Left renal cortex interstitium (tissue), 4 donors: ENCODE results near the gene ANKRD44. TPM values are rescaled to one million over a fixed set of nuclear protein-coding genes. Genes with fewer than 3 reads are reported as not detected.

Experiments used
- DNase-seq, 4 donors: peaks; one replicate each; pipeline ENCODE4 v3.0.0-alpha.2; 2013; ENCODE audit warnings: low read depth in 4 of 4, low spot score in 2 of 4, missing footprints in 1 of 4
- polyA plus RNA-seq, 4 donors: library from polyadenylated mRNA; unstranded; fragments of 120-200 nt; gene quantifications; one replicate each; pipeline ENCODE4 v1.2.1, GENCODE V29; 2013; ENCODE audit not compliant: insufficient read length in 4 of 4

Gene ANKRD44
- polyA plus RNA-seq, 4 donors: 9.8 to 15.7 (median 12.6) TPM

DNA sequence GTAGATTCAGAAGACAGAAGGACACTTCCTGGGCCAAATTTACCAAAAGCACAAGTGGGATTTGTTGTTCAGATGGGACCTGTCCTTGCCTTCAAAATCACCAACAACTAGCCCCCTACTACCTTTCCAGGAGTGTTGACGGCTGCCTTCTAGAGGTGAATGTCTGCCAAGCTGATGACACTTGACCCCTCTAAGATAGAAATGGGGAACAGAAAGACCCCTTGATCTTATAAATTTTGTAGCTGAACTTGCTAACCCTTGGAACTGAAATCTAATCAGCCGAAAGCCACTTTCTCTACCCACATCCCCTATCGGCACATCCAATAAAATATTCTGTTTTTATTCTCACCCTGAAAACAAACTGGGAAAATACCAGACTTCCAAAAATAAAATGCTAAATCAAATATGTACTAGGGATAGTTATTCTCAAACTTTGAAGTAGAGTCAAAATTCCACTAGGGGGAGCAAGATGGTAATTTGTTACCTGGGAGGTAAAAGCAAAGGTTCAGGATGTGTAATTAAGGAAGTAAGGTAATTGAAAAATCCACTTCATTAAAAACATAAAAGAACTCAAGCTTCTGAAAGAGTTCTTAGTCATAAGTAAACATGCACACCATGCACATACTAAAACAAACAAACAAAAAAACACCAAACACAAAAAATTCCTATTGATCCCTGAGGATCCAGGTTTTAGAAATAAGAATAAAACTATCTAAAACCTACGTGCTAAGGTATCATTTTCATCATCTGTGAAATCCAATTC is 119.2 kb downstream of the ANKRD44 start:
- DNase-seq: peak in 1 of 4 donors; percentile 48

GRCh38 chr2:197190100-197190432 is 120.5 kb downstream of the ANKRD44 start:
- no peak for DNase-seq

DNA sequence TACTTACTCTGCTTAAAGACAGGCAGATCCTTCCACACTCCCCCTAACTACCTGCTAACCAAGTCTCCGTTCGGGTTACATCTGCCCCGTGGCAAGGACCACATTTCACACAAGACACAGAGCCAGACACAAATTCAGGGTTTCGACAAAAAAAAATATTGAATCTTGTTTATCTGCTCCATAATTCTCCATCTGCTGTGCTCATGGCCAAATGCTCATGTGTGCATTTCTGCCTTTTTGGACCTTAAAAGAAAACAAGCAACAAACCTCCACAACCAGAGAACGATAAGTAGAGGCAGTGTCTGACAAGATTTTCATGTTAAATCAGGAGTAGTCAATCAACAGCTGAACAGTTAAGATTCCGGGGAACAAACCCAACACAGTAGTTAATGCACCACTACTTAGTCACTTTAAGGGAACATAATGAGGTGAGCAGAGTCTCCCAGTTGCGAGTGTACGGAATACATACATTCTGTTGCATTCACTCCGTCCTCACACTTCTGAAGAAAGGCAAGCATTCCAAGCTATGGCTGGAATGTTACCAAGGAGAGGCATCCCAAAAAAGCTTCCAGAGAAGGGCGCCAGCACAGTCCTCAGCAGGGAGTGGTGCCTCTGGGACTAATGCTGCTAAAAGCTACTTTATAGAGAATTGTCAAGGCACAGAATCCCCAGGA is 121.0 kb downstream of the ANKRD44 start:
- DNase-seq: no peak

GRCh38 chr2:197185676-197186075 is 124.9 kb downstream of the ANKRD44 start:
- DNase-seq: no peak

- DNase-seq: no peak
Measured at GRCh38 chr2:197184959-197185586, 125.5 kb downstream of the ANKRD44 start.

- DNase-seq: no peak
Measured at GRCh38 chr2:197183355-197183754, 127.2 kb downstream of the ANKRD44 start.

GRCh38 chr2:197182668-197183067 is 127.9 kb downstream of the ANKRD44 start:
- no peak for DNase-seq

- DNase-seq: no peak
Measured at GRCh38 chr2:197181491-197181890, 129.1 kb downstream of the ANKRD44 start.

DNA sequence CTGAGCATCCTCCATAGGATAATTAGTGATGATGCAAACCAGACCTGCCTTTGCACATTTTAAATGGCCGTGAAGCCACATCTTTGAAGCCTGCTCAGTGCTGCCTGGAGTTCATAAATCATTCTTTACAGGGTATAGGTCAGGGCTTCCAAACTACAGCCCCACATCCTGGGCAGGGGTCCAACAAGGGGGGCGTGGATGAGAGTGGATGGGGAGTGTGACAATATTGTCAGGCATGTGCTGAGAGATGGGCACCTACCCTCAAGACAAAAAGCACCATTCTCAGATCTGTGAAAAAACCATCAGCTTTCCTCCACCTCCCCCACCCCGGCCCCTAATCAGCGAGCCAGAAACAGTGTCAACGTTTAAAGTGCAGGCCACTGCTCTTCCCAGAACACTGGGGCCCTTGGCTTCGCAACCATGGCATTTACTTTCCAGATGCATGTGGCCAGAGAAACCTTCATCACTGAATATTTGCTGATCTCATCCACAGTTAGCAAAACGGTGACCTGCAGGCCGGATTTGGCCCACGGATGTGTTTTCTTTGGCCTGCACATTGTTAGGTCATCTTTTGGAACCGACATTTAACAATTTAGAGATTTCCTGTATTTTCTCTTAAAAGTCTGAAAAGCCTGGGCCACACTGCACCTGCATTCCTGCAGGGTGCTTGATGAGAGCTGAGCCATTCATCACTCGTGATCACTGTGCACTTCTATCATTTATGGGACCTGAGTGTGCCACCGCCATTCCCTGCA is 130.7 kb downstream of the ANKRD44 start:
- DNase-seq: no peak

DNA sequence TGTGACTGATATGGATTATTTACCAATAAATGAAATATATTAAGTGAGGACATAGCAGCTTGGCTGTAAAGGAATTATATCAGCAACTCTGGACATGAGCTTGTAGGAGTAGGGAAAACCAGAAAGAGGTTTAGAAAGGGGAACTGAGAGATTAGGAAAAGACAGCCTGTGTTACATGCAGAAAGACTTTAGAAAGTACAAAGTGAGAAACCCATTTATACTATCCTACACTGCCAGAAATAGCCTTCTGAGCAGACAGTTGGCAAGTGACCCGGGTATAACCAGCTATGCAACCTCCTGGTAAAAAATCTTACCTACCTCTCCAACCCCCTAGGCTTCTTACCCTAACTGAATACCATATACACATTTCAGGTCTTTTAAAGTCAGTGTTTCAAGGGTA is 134.1 kb downstream of the ANKRD44 start:
- DNase-seq: no peak

- no peak for DNase-seq
Measured at GRCh38 chr2:197174539-197175094, 136.0 kb downstream of the ANKRD44 start.

- no peak for DNase-seq
Measured at GRCh38 chr2:197171582-197171981, 139.0 kb downstream of the ANKRD44 start.

DNA sequence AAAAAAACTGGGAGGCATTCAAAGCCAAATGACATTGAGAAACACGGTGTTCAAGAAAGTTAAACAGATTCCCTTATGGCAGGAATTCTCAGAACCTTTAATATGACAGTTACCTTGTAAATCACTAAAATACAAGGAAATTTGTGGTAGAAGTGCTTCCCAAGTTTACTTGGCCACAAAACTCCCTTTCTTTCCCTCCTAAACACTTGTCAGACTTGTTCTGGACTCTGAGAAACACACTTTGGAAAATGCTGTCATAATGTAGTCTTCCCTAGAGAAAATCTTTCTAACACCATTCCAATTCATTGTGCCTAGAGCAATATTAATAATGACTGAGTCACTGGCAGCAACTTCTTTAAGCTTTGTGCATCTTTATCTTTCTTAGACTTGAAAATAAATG is 140.4 kb downstream of the ANKRD44 start:
- no peak for DNase-seq

GRCh38 chr2:197168705-197169104 is 141.9 kb downstream of the ANKRD44 start:
- DNase-seq: no peak

DNA sequence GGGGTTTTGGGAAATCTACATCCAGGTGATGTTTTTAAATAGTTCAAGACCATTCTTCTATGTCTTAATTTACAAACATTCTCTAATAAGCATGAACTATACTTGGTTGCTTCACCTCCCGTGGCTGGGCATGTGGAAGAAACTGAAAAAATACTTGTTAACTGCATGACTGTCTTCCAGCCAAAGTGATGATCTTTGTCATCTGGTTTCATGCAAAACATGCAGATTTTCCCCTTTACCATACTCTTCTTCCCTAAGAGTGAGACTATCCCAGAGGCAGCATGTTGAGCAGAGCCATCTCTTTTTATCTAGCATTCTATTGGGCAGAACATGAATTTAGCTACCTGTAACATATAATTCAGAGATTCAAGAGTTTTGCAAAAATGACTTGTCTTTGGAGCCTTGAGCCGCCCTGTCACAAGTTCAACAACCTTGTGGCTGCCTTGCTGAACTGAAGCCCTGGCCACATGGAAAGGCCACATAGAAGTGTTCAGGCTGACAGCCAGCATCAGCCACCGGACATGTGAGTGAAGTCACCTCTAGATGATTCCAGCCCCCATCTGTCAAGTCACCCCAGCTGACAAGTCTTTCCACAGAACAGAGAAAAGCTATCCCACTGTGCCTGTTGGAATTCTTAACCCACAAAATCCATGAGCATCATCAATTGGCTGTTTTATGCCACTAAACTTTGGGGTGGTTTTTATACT is 142.8 kb downstream of the ANKRD44 start:
- DNase-seq: no peak

- DNase-seq: no peak
Measured at GRCh38 chr2:197165020-197165419, 145.6 kb downstream of the ANKRD44 start.

DNA sequence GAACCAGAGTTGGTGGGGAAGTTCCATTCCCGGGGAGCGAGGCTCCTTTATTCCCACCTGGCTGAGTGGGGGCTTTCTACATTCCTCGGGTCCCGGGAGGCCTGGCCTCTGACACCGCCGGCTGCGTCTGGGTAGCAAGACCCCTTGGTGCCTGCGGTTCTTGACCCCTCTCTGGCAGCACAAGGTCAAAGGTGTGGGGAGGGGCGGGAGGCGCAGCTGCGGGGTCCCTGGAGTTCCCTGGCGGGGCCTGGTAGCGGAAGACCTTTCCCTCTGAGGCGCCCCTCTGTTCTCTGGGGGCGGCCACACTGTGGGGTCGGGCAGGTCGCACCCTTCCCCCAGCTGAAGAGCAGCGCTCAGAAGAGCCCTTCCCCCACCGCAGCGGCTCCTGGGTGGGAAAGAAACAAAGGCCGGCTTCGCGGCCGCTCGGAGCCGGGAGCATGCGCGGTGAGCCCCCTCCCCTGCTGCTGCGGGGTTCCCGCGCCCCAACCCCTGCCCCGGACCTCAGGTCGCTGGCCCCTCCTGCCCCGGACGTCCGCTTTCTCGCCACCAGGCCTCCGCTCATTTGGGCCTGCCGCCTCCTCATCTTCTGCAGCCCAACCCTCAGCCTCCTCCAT is 146.3 kb downstream of the ANKRD44 start:
- DNase-seq: no peak

- DNase-seq: no peak
Measured at GRCh38 chr2:197163712-197164140, 146.9 kb downstream of the ANKRD44 start.

- no peak for DNase-seq
Measured at GRCh38 chr2:197161774-197162173, 148.8 kb downstream of the ANKRD44 start.
